ENCODE data around the gene MYOM1. TPM values are rescaled to one million over a fixed set of nuclear protein-coding genes. Genes with fewer than 3 reads are reported as not detected.

The MYOM1 gene
- total RNA-seq, 1 donor from 2014 or later = 4.9 TPM

DNA sequence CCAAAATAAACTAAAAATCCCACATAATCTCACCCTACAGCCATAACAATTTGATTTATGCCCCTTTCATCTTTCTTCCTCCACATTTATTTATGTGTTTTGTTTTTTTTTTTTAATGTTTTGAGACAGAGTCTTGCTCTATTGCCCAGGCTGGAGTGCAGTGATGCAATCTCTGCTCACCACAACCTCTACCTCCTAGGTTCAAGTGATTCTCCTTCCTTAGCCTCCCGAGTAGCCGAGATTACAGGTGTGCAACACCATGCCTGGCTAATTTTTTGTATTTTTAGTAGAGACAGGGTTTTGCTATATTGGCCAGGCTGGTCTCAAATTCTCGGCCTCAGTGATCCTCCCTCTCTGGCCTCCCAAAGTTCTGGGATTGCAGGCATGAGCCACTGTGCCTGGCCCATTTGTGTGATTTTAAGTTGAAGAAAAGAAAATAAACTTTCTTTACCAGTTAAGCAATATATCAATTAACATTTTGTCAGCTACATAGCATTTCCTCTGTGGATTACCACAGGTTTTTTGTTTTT is 170.9 kb downstream of the MYOM1 start:
- CTCF ChIA-PET = no interaction called here
- Mint-ChIP-seq H3K27ac (no peak overlapping the region), H3K36me3 (ENCODE audit: low read depth) (no peaks in the 10 kb centered on the region), H3K27me3 (peaks cover 7% of the 10 kb centered on the region), H3K4me1 (no peaks in the 10 kb centered on the region), H3K9me3 (peaks cover 5% of the 10 kb centered on the region), H3K4me3 (no peak overlapping the region)
- TF ChIP-seq, protein P1, sequence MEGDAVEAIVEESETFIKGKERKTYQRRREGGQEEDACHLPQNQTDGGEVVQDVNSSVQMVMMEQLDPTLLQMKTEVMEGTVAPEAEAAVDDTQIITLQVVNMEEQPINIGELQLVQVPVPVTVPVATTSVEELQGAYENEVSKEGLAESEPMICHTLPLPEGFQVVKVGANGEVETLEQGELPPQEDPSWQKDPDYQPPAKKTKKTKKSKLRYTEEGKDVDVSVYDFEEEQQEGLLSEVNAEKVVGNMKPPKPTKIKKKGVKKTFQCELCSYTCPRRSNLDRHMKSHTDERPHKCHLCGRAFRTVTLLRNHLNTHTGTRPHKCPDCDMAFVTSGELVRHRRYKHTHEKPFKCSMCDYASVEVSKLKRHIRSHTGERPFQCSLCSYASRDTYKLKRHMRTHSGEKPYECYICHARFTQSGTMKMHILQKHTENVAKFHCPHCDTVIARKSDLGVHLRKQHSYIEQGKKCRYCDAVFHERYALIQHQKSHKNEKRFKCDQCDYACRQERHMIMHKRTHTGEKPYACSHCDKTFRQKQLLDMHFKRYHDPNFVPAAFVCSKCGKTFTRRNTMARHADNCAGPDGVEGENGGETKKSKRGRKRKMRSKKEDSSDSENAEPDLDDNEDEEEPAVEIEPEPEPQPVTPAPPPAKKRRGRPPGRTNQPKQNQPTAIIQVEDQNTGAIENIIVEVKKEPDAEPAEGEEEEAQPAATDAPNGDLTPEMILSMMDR (IDR thresholded peaks at IDR 0.05) = no peak
- DNase-seq (no peak), ATAC-seq (ENCODE audit: low read depth) (no peak)
- intact Hi-C loops (cut with micrococcal nuclease) = no loop called here
- POLR2A ChIA-PET = no interaction called here

DNA sequence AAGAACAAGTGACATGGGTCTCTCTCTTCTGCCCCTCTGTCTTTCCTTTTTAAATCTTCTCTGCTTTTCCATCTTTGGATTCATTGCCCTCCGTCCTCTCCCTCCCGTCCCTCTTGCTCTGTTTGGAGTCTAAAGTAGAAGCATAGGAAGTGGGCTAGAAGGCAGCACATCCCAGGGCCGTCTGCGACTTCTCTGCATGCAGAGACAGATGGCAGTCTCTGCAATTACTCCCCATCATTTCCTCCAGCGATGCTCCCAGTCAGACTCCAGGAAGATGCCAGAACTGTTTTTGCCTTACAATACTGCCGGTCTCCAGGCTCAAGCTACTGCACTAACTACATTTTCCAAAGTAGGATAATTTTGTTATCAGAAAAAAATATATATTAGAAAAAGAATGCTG is 171.6 kb downstream of the MYOM1 start:
- no peak for DNase-seq
- ATAC-seq (ENCODE audit: low read depth) = no peak
- H3K4me3 Mint-ChIP-seq = no peak overlapping the region
- ChIA-PET POLR2A (no interaction called here), CTCF (no interaction called here)
- peaks cover 2% of the 10 kb centered on the region for H3K27me3 Mint-ChIP-seq
- no peak overlapping the region for H3K27ac Mint-ChIP-seq
- H3K9me3 Mint-ChIP-seq = no peaks in the 10 kb centered on the region
- H3K36me3 Mint-ChIP-seq (ENCODE audit: low read depth) = no peaks in the 10 kb centered on the region
- H3K4me1 Mint-ChIP-seq = no peaks in the 10 kb centered on the region
- intact Hi-C loops (cut with micrococcal nuclease) = no loop called here
- TF ChIP-seq, protein P1 (IDR thresholded peaks at IDR 0.05) = no peak

GRCh38 chr18:3046216-3046808 is 173.5 kb downstream of the MYOM1 start:
- Mint-ChIP-seq H3K4me1 (no peaks in the 10 kb centered on the region), H3K27me3 (no peaks in the 10 kb centered on the region), H3K36me3 (ENCODE audit: low read depth) (no peaks in the 10 kb centered on the region), H3K27ac (no peak overlapping the region), H3K4me3 (no peak overlapping the region), H3K9me3 (no peaks in the 10 kb centered on the region)
- intact Hi-C loops (cut with micrococcal nuclease) = no loop called here
- CTCF ChIA-PET = interaction anchor here (0.7 kb wide), 1 partner anchor 80 kb away, joined by 3 read pairs; no protein-coding TSS in a partner anchor
- no peak for ATAC-seq (ENCODE audit: low read depth)
- no peak for DNase-seq
- POLR2A ChIA-PET = interaction anchor here (0.6 kb wide), 1 partner anchor 39 kb away, joined by 4 read pairs; no protein-coding TSS in a partner anchor
- TF ChIP-seq, protein P1 (IDR thresholded peaks at IDR 0.05) = no peak

- no peaks in the 10 kb centered on the region for H3K9me3 Mint-ChIP-seq
- no peaks in the 10 kb centered on the region for H3K27me3 Mint-ChIP-seq
- ChIA-PET CTCF (interaction anchor here (0.7 kb wide), 1 partner anchor 81 kb away, joined by 3 read pairs; no protein-coding TSS in a partner anchor), POLR2A (interaction anchor here (0.6 kb wide), 1 partner anchor 38 kb away, joined by 4 read pairs; no protein-coding TSS in a partner anchor)
- no peak overlapping the region for H3K27ac Mint-ChIP-seq
- intact Hi-C loops (cut with micrococcal nuclease) = no loop called here
- no peaks in the 10 kb centered on the region for H3K36me3 Mint-ChIP-seq (ENCODE audit: low read depth)
- H3K4me3 Mint-ChIP-seq = no peak overlapping the region
- TF ChIP-seq, protein P1 (IDR thresholded peaks at IDR 0.05) = no peak
- ATAC-seq (ENCODE audit: low read depth) (no peak), DNase-seq (no peak)
- no peaks in the 10 kb centered on the region for H3K4me1 Mint-ChIP-seq
Measured at GRCh38 chr18:3044931-3045698, 174.7 kb downstream of the MYOM1 start.

GRCh38 chr18:3042379-3042778 is 177.4 kb downstream of the MYOM1 start:
- DNase-seq = no peak
- POLR2A ChIA-PET = no interaction called here
- peaks cover 4% of the 10 kb centered on the region for H3K4me1 Mint-ChIP-seq
- no peaks in the 10 kb centered on the region for H3K27me3 Mint-ChIP-seq
- ATAC-seq (ENCODE audit: low read depth) = no peak
- TF ChIP-seq, protein P1 (IDR thresholded peaks at IDR 0.05) = no peak
- H3K4me3 Mint-ChIP-seq = no peak overlapping the region
- CTCF ChIA-PET = no interaction called here
- no peak overlapping the region for H3K27ac Mint-ChIP-seq
- intact Hi-C loops (cut with micrococcal nuclease) = no loop called here
- H3K9me3 Mint-ChIP-seq = no peaks in the 10 kb centered on the region
- H3K36me3 Mint-ChIP-seq (ENCODE audit: low read depth) = no peaks in the 10 kb centered on the region
